Cerebellar nuclear complex (tissue), 1 donor: ENCODE results near the gene AP2A1.
"Not testable (repeated sequence)": the region's sequence is repeated elsewhere in the genome, so short reads cannot be mapped to it uniquely, and the experiment has no call there.

Experiments used
- DNase-seq, 2 experiments: peaks; one replicate each; lab custom pipeline; 2025; lab: John Stamatoyannopoulos, UW

The AP2A1 gene

DNA sequence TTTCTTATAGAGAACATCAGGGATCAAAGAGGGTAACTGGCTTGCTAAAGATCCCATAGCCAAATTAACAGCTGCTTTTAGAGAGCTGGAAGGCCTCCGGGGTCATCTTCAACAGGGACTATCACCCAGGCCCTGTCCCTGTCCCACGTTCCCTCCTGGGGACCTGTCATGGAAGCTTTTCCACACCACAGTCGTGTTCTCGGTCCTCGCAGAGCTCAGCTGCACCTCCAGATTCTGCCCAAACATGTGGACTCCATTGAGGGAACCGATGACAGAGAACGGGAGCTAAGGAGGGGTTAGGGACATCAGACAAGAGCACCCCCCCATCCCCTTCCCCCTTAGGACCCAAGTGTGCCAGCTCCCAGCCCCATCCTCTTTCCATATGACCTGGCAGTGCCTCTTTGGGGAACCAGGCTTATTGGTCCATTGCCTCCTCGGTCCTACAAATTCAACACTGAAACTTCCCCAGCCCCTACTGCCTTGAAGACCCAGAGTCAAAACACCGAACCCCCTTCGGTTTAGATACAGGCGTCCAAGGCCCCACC, 45.7 kb downstream of the AP2A1 start:
- DNase-seq, result no peak

DNA sequence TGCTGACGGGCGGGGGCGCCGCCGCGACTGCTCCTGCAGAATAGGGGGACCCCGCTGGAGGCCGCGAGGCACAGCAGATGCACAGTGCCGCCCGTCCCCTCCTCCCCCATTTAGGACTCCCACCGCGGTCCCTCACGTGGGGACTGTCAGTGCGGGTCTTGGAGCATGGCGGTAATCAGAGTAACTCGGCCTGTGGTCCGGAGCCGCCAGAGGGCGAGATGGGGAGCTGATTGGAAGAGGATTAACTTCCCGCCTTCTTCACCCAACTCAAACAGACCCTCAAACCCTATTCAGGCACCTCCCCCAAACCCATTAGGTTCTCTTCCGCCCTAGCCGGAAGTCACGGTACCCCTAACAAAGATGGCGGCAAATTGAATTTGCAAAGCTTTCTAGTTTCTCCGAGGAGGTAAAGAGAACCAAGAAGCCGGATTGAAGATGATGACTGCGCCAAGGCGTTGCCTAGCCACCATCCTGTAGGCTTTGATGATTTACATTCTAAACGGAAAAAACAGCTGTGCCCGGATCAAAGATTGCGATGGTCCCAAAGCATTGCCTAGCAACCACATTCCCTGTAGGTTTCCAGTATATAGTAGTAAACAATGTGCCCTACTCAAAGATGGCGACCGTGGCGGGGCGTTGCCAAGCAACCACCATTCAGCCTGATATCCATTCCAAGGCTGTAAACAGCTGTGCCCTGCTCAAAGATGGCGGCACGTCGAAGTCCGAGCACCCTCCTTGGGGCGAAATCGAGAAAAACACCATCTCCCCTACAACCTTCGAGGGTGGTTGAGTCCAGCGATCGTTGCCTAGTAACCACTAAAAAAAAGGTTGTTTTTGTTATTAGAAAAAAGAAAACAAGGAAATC, 46.4 kb downstream of the AP2A1 start, which contains the start of gene FUZ:
Gene FUZ (minus strand): TSS at position 296 of the 865 bp plus-strand sequence. CDS start 186 bp downstream, at position 110.
- peak; percentile 60 to 96 for DNase-seq

DNA sequence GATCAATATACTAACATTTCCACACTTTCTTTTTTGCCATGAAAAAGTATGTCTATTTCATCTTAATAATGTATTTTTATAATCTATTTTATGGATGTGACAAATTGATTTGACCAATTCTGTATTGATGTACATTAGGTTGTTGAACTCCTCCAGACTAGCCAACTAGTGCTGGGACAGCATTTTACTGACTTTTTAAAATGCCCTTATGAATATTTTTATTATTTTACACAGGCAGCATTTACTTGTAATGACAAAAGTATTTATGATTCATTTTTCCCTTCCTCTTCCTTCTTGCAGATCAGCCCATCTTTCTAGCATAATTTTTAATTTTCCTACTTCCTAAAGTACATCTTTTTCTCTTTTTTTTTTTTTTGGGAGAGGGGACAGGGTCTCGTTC, 47.2 kb downstream of the AP2A1 start:
- DNase-seq, result no peak

DNA sequence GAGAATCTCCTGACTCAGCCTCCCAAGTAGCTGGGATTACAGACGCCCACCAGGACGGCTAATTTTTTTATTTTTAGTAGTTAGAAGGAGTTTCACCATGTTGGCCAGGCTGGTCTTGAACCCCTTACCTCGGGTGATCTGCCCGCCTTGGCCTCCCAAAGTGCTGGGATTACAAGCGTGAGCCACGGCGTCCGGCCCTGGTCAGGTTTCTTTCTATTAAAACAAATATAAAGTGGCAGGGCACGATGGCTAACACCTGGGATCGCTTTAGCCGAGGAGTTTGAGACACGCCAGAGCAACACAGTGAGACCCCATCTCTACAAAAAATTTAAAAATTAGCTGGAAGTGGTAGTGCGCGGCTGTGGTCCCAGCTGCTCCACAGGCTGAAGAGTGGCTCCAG, 49.8 kb downstream of the AP2A1 start:
- DNase-seq, result no peak

DNA sequence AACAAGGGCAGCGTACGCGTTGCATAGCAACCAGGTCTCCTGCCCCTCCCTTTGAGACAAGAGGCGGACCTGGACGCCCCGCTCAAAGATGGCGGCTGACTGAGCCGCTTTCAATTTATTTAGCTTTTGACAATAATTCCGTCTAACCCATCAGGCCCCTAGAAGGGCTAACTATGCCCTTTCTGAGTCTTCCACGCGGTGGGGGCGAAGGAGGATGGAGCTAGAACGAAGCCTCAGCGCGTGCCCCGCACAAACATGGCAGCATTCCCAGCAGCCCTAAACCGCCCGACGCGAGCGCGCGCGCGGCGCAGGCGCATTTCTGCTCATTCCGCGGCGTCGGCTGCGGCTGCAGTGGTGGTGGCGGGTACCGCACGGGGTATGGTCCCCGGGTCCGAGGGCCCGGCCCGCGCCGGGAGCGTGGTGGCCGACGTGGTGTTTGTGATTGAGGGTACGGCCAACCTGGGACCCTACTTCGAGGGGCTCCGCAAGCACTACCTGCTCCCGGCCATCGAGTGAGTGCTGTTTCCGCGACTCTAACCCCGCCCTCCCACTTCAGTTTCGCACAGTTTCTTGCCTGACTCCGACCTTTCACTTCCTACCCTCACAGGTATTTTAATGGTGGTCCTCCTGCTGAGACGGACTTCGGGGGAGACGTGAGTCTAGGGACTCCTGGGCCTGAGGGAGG, 51.3 kb downstream of the AP2A1 start, which contains the start of gene MED25:
Gene MED25 (plus strand): TSS at position 326 of the 685 bp plus-strand sequence. CDS start 53 bp downstream, at position 379.
- peak in 1 of 2 experiments; percentile 62 for DNase-seq

DNA sequence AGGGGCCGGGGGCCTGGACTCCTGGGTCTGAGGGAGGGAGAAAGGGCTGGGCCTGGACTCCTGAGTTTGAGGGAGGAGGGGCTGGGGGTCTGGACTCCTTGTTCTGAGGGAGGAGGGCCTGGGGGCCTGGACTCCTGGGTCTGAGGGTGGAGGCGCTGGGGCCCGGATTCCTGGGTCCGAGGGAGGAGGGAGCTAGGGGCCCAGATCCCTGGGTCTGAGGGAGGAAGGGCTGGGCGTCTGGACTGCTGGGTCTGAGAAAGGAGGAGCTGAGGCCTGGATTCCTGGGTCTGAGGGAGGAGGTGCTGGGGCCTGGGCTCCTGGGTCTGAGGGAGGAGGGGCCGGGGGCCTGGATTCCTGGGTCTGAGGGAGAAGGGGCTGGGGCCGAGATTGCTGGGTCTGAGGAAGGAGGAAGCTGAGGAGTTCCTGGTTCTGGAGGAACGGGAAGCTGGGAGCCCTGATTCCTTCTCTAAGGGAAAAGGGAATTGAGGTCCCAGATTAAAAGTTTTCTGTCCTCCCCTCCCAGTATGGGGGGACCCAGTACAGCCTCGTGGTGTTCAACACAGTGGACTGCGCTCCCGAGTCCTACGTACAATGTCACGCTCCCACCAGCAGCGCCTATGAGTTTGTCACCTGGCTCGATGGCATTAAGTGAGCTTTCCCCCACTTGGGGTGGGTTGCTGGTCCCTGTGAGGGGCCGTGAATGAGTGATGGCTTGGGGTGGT, 52.0 kb downstream of the AP2A1 start:
- no peak for DNase-seq

DNA sequence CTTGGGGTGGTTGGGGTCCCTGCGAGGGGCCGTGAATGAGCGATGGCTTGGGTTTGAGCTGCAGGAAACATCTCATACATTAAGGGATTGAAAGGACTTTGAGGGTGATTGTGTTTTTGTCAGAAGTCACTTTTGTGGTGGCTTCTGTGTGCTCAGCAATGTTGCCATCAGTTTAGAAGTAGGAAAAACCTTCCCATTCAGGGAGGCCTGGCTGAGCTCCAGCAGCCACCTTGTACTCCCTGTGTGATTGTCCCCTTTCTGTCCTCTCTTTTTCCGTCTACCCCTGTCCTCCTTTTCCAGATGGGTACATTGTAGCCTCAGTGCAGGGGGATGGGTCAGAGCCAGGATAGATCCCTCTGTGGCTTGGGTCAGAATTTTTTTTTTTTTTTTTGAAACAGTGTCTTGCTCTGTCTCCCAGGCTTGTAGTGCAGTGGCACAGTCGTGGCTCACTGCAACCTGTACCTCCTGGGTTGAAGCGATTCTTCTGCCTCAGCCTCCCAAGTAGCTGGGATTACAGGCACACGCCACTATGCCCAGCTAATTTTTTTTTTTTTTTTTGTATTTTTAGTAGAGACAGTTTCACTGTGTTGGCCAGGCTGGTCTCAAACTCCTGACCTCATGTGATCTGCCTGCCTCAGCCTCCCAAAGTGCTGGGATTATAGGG, 52.8 kb downstream of the AP2A1 start:
- DNase-seq, result not testable (repeated sequence)

DNA sequence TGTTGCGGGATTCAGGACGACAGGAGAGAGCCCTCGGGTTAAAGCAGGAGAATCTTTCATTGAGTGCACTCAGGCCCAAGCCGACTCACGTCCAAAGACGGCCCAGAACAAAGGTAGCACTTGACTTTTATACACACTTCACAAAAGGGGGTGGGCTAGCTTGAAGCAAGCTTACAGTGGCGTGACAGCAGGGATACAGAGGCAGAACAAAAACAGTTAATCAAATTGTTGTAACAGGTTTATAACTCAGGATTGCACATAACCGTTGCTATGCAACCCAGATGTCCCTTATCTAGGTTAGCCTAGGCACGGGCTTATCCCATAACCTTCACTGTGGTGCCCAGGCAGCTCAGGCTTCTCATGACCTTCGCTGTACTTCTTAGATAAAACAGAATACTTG, 53.3 kb downstream of the AP2A1 start:
- DNase-seq, result no peak

DNA sequence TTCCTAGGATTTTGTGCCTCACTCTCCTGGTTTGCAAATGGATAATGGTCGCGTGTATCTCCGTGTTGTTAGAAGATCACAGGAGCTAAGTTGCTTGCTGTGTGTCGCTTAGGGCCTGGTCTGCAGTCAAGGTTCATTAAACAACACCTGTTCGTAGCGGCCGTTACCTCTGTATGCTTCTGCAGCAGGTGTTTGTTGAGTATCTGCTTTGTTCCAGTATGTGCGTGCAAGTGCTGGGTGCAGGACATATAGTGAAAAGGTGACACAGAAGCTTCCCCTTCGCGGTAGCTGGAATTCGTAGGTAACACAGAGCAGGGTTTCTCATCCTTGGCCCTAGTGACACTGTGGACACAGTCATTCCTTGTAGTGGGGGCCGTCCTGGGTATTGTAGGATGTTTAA, 56.7 kb downstream of the AP2A1 start:
- no peak for DNase-seq

DNA sequence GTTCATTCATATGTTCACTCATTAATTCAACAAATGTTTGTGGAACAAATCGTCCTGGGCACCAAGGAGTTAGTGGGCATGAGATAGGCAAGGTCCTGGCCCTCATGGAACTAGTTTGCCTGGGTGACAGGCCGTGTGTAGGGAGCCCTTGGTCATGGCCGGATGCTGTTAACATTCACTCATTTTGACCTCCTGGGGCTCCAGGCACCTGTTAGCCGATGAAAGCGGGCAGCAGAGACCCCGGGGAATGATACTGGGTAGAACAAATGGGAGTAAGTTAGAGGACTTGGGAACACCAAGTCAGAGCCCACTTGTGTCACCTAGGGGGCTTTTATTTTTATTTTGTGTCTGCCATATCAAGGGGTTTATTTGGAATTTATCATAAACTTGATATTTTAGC, 57.9 kb downstream of the AP2A1 start:
- no peak for DNase-seq

DNA sequence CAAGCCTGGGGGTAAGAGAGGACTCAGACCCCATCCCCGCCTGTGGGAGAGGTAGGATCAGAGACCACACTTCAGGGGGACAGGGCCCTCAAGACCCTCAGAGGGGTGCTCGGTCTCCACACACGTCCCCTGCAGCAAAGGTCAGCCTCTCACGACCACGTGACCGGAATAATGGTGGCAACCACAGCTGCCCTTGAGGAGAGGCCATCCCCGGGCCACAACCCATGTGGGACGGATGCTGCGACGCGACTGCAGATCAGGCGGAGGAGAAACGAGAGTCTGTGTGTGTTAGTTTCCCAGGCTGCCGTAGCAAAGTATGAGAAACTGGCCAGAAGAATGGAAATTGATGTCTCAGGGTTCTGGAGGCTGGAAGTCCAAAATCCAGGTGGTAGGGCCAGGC, 60.2 kb downstream of the AP2A1 start:
- no peak for DNase-seq

DNA sequence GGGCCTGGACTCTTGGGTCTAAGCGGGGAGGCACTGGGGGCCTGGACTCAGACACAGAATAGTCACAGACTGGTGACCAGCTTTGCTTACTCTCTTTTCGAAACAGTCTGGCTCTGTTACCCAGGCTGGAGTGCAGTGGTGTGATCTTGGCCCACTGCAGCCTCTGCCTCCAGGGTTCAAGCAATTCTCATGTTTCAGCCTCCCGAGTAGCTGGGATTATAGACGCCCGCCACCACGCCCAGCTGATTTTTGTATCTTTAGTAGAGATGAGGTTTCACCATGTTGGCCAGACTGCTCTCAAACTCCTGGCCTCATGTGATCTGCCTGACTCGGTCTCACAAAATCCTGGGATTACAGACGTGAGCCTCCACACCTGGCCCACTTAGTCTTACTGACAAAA, 62.4 kb downstream of the AP2A1 start:
- DNase-seq, result no peak

DNA sequence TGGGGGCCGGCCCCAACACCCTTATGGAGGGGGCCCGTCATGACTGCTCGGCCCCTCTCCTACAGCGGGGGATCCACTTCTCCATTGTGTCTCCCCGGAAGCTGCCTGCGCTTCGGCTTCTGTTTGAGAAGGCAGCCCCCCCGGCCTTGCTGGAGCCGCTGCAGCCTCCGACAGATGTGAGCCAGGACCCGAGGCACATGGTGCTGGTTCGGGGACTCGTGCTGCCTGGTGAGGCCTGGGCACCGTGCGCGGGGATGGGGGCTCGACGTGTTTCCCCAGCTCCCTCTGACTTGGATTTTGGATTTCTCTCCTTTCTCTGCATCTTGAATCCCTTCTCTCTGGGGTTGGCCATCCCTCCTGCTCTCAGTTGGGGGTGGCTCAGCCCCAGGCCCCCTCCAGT, 62.9 kb downstream of the AP2A1 start:
- DNase-seq, result no peak

DNA sequence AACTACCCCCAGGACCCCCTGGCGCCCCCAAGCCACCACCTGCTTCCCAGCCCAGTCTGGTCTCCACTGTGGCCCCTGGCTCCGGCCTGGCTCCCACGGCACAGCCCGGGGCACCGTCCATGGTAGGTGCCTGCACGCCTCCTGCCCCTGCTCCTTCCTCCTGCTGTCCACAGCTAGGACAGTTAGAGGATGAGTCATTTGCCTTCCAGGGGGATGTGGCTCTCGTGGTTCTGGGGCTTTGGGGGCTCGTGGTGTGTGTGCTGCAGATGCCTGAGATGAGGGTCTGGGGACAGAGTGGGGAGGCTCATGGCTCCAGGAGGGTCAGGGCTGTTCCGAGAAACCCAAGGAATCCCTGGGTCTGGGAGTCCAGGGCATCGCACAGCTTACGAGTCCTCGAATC, 64.0 kb downstream of the AP2A1 start:
- no peak for DNase-seq

DNA sequence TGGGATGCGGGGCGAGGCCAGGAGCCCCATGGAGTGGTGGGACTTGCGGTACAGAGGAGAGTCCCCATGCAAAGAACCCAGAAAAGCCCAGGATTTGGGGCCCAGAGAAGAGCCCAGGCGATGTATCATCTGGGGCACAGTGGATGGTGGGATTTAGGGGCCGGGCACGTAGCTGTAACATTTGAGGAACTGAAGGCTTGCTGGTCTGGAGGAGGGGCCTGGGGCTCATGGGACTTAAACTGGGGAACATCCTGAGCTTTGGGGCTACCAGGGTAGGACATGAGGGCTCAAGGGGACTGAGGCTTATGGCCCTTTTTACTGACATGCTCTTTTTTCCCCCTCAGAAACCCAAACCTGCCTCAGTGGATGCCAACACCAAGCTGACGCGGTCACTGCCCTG, 64.8 kb downstream of the AP2A1 start:
- no peak for DNase-seq

DNA sequence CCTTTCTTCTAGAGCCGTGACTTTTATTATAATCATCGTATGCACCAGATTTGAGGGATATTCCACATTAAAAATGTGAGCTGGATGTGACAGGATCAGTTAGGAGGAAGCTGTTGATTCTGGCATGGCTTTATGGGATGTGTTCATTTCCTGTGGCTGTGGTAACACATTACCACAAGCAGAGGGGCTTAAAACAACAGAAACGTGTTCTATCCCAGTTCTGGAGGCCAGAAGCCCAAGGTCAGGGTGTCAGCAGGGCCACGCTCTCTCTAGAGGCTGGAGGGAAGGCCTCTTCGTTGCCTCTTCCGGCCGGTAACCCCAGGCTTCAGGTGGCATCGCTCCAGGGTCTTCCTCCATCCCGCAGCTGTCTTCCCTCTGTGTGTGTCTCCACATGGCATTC, 65.8 kb downstream of the AP2A1 start:
- DNase-seq, result no peak

DNA sequence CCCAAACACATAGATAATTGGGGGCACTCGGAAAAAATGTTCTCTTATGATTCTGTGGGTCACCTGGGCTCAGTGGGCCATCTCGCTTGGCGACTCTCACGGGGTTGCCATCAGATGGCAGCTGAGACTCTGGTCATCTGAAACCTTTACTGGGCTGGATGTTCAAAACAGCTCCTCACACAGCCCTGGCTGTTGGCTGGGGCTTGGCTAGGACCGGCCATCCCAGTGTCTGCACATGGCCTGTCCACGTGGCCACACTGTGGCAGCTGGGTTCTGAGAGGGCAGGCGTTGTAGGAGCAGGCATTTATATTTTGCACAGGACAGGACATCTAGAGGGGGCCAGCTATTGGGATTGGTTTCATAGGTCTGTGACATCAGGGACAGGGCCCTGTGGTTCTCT, 66.8 kb downstream of the AP2A1 start:
- DNase-seq, result no peak

DNA sequence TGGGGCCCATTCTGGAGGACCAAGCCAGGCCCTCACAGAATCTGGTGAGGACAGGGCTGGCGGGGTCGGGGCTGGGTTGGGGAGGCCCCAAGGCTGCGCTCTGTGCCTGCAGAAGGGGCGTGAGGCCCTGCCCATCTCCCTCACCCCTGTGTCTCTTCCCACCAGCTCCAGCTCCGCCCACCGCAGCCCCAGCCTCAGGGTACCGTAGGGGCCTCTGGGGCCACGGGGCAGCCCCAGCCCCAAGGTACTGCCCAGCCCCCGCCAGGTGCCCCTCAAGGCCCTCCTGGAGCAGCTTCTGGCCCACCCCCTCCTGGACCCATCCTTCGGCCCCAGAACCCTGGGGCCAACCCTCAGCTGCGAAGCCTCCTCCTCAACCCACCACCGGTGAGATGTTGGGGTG, 68.8 kb downstream of the AP2A1 start:
- no peak for DNase-seq

DNA sequence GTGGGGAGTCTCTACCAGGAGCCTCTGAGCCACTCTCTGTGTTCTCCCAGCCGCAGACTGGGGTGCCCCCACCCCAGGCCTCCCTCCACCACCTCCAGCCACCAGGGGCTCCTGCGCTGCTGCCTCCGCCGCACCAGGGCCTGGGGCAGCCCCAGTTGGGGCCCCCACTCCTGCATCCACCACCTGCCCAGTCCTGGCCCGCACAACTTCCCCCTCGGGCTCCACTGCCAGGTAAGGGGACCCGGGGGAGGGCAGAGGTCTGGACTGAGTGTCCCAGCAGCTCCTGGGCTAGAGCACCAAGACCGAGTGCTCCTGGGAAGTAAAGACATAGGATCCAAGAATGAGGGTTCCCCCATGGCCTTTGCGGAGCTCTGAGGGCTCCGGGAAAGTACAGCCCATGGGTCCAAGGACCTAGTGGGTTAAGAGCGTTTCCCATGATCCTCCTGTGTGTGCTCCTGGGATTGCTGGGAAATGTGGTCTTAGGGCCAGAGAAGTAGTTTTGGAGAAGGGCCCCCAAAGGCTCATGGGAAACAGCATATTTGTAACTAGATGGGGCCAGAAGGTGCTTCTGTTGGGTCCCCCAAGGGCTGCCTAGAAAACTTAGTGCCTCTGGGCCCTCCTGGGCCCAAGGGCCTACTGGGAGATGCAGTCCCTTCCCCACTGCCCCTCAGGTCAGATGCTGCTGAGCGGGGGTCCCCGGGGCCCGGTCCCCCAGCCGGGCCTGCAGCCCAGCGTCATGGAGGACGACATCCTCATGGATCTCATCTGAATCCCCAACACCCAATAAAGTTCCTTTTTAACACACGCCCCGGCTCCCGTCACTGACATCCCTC, 69.6 kb downstream of the AP2A1 start:
- DNase-seq, result no peak

DNA sequence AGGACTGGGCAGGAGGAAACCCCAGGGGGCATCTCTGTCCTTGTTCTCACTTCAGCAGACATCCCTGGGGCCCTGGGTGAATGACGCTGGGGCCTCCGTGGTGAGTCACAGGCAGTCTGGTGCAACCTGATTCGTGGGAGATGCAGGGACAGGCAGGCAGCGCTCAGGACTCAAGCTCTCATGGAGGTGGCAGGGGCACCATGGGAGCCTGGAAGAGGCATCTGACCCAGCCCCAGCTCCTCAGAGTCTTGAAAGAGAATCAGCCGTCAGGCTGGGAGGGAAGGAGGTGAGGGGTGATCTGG, 70.2 kb downstream of the AP2A1 start:
- DNase-seq, result no peak

DNA sequence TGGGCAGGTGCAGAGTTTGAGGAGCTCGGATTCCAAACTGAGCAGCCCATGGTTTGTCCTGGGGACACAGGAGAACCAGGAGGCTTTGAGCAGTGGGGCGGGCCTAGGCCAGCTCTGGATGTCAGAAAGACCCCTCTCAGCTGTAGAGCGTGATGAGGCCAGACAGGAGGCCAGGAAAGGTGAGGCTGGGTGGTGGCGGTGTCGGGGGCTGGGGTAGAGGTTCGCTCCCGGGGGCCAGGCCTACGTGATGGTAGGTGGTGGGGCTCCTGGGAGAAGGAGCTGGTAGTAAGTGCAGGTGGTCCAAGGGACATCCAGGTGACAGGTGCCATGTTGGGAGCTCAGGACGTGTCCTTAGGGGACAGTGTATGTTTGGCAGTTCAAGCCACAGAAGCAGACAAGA, 70.6 kb downstream of the AP2A1 start:
- no peak for DNase-seq
